Lower leg skin (tissue), 4 donors: Measurements from ENCODE around the gene C1orf116. TPM values are rescaled to one million over a fixed set of nuclear protein-coding genes. Genes with fewer than 3 reads are reported as not detected.

ENCODE experiments used
- DNase-seq, 2 donors: peaks; one replicate each; pipeline ENCODE4 v3.0.0-alpha.2; 2019; ENCODE audit warnings: low spot score in 2 of 2
- H3K4me3 ChIP-seq: fragments of 200-600 bp; sonication (generic); 2 replicates; pipeline ENCODE4 v1.5.1; 2017; ENCODE audit warnings: mild to moderate bottlenecking, low read depth; ENCODE audit not compliant: poor library complexity, severe bottlenecking
- POLR2A ChIP-seq, 2 donors: fragments of 450-650 bp; IDR thresholded peaks; one replicate each; pipeline ENCODE4 v1.6.1; 2016 to 2017; ENCODE audit warnings: antibody characterized with exemption in 2 of 2, mild to moderate bottlenecking in 1 of 2, moderate library complexity in 1 of 2
- WGBS, 2 donors: methylation state at CpG; one replicate each; pipeline ENCODE4 v1.1.5; 2018; 5-methylcytosine and 5-hydroxymethylcytosine counted together
- intact Hi-C: fragments of 100-400 bp; cut with DNase I; formaldehyde crosslinking; loops from one replicate; pipeline ENCODE4 v1.15.0; 2023; ENCODE audit warnings: low total_unique reads
- total RNA-seq, 4 donors: library from RNA; depleted of rRNA; stranded (reverse); fragments of >200 nt; gene quantifications; one replicate each; pipeline ENCODE4 v1.1.0, GENCODE V29; 2016
- TF ChIP-seq, protein P1 (sequence below), 3 donors: fragments of 450-650 bp; IDR thresholded peaks; one replicate each; pipeline ENCODE4 v1.5.1; 2016; ENCODE audit warnings: antibody characterized with exemption in 3 of 3, mild to moderate bottlenecking in 3 of 3, moderate library complexity in 2 of 3

Gene C1orf116
- total RNA-seq, 4 donors from 2014 or later, result 81.5 to 137 (median 110) TPM

DNA sequence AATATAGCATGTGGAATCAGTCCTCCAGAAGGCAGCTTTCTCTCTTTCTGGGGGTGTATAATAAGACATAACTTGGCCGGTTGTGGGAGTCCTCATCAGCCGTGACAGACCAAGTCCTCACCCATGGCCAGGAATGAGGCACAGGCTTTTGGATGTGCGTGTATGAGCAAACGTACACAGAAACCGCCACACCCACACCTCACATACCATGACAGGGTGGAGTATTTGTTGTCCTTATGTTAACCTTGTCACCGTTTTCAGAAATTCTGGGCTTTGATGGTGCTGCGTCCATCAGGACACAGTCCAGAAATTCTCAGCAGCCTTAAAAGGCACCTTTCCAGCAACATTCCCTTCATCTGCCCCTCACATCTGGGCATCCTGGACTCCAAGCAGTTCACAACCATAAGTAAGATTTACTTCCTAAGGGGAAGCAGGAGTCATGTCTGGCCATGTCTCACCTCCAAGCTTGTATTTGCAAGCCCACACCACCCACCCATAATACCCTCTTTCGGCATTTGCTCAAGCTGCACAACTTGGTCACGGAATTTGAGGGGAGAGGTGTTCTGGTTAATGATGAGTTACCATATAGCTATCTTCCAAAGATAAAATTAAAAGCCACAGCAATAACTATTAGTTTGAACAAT lies 12.4 kb downstream of the C1orf116 start:
- DNase-seq, result peak in 1 of 2 donors; percentile 62
- intact Hi-C loops, result no loop called here
- TF ChIP-seq POLR2A (IDR thresholded peaks at IDR 0.05), result no peak
- TF ChIP-seq, protein P1, sequence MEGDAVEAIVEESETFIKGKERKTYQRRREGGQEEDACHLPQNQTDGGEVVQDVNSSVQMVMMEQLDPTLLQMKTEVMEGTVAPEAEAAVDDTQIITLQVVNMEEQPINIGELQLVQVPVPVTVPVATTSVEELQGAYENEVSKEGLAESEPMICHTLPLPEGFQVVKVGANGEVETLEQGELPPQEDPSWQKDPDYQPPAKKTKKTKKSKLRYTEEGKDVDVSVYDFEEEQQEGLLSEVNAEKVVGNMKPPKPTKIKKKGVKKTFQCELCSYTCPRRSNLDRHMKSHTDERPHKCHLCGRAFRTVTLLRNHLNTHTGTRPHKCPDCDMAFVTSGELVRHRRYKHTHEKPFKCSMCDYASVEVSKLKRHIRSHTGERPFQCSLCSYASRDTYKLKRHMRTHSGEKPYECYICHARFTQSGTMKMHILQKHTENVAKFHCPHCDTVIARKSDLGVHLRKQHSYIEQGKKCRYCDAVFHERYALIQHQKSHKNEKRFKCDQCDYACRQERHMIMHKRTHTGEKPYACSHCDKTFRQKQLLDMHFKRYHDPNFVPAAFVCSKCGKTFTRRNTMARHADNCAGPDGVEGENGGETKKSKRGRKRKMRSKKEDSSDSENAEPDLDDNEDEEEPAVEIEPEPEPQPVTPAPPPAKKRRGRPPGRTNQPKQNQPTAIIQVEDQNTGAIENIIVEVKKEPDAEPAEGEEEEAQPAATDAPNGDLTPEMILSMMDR (IDR thresholded peaks at IDR 0.05), result no peak
- 48 to 61% methylated on average over 9 of the region's 9 CpGs for WGBS, 2 donors
- H3K4me3 ChIP-seq, result no peak overlapping the region

- WGBS, 2 donors, result 39 to 55% methylated on average over 2 of the region's 2 CpGs
- intact Hi-C loops, result no loop called here
These were observed 12.9 kb downstream of the C1orf116 start for GRCh38 chr1:207019661-207020060.

DNA sequence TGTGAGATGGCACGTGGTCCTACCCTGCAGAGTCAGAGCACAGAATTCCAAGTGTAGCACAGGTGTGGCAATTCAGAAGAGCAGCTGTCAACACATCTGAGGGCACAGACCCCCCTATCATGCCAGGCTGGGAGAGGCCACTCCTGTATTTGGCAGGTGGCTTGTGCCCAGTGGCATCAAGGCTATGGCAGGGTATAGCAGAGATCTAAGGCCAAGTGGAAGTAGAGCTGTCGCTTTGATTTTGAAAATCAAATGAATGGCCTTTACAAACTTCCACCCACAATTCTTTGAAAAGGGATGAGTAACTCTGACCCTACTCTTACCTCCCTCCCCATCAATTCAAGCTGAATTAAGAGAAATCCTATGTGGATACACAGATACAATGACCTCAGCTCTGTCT lies 13.4 kb downstream of the C1orf116 start:
- no peak for TF ChIP-seq POLR2A (IDR thresholded peaks at IDR 0.05)
- TF ChIP-seq, protein P1 (IDR thresholded peaks at IDR 0.05), result no peak
- 84 to 97% methylated on average over 2 of the region's 2 CpGs for WGBS, 2 donors
- DNase-seq, result no peak
- H3K4me3 ChIP-seq, result no peak overlapping the region
- intact Hi-C loops, result no loop called here

More at GRCh38 chr1:207019661-207020060, 12.9 kb downstream of the C1orf116 start:
- DNase-seq, result no peak
- no peak overlapping the region for H3K4me3 ChIP-seq
- TF ChIP-seq POLR2A (IDR thresholded peaks at IDR 0.05), result no peak
- TF ChIP-seq, protein P1 (IDR thresholded peaks at IDR 0.05), result no peak

DNA sequence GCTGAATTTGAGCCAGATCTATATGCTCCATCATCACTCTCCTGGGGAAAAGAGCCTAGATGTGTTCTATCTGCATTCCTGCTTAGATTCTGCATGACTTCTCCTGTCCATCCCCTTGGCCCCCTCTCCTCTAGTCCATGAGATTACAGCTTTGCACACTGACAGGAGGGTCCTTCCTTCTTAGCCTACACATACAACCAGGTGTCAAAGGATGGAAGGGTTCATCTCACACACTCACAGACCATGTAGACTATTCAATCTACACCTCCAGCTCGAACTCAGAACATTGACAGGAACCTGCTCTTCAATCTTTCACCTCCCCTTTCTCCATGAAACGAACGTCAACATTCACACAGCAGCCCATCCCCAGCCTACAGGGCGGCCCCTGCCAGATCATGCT lies 13.8 kb downstream of the C1orf116 start:
- 84 to 92% methylated on average over 4 of the region's 4 CpGs for WGBS, 2 donors
- intact Hi-C loops, result no loop called here
- TF ChIP-seq POLR2A (IDR thresholded peaks at IDR 0.05), result no peak
- TF ChIP-seq, protein P1 (IDR thresholded peaks at IDR 0.05), result no peak
- no peak for DNase-seq
- no peak overlapping the region for H3K4me3 ChIP-seq

- 38 to 49% methylated on average over 7 of the region's 7 CpGs for WGBS, 2 donors
- TF ChIP-seq, protein P1 (IDR thresholded peaks at IDR 0.05), result no peak
- no peak for TF ChIP-seq POLR2A (IDR thresholded peaks at IDR 0.05)
- intact Hi-C loops, result no loop called here
- DNase-seq, result peak in 1 of 2 donors; percentile 76
- no peak overlapping the region for H3K4me3 ChIP-seq
These were observed 14.7 kb downstream of the C1orf116 start for GRCh38 chr1:207017615-207018559.
